AG04450 (cell line): Measurements from ENCODE around the gene RABGGTA. TPM values are rescaled to one million over a fixed set of nuclear protein-coding genes. Genes with fewer than 3 reads are reported as not detected.

Experiments used
- CTCF ChIA-PET: fragments of 300-600, 350-600 bp; formaldehyde crosslinking; extraction: SDS; loops from one replicate; lab custom pipeline; 2022; ENCODE audit warnings: antibody characterized with exemption, inconsistent platforms; lab: Charles Lee
- POLR2A ChIA-PET: fragments of 350-600 bp; formaldehyde crosslinking; extraction: SDS; loops from one replicate; lab custom pipeline; 2021; ENCODE audit warnings: antibody characterized with exemption, inconsistent platforms; lab: Yijun Ruan, JAX
- DNase-seq: peaks from one replicate; pipeline ENCODE4 v3.0.0-alpha.2; 2011; ENCODE audit warnings: low read depth, low spot score
- H3K27ac ChIP-seq: one replicate; pipeline ENCODE4 v1.5.1; 2012; ENCODE audit warnings: low read depth, low read length, control low read depth
- H3K27me3 ChIP-seq: one replicate; pipeline ENCODE4 v1.6.0; 2012; ENCODE audit warnings: low read length; ENCODE audit not compliant: control insufficient read depth, insufficient read depth
- H3K4me3 ChIP-seq: 2 replicates; pipeline ENCODE4 v1.5.1; 2011; ENCODE audit warnings: mild to moderate bottlenecking, low read depth, low read length, control low read depth
- H3K9me3 ChIP-seq: 2 replicates; pipeline ENCODE4 v1.5.1; 2012; ENCODE audit warnings: low read length; ENCODE audit not compliant: control insufficient read depth, insufficient read depth
- polyA plus RNA-seq: library from polyadenylated mRNA; depleted of rRNA; stranded (reverse); fragments of >200 nt; gene quantifications from 2 replicates; pipeline ENCODE4 v1.2.3, GENCODE V29; 2011
- TF ChIP-seq, protein P1 (sequence below): IDR thresholded peaks from 2 replicates; pipeline ENCODE4 v1.5.1; 2011; ENCODE audit warnings: low read depth, low read length, control low read depth, inconsistent platforms

RABGGTA gene
- polyA plus RNA-seq, 1 experiment = 17.9 TPM

DNA sequence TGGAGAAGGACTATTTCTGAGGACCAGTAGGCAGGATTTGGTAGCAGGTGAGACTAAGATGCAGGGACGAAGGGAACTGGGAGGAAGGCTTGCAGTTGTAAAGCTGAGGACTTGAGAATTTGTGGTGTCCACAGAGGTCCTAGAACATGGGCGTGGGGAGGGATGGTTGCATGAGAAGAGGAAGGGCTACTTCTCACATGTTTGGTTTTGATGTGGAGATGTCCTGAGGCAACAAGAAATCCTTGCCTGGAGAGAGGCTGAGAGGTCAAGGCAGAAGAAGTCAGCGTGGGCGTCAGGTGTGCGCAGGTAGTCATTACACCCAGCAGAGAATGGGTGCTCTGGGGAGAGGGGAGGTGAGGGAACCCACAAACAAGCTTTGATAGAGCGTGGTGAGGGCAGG is 5.7 kb upstream of the RABGGTA start:
- no peak overlapping the region for H3K4me3 ChIP-seq
- no peak for DNase-seq
- TF ChIP-seq, protein P1, sequence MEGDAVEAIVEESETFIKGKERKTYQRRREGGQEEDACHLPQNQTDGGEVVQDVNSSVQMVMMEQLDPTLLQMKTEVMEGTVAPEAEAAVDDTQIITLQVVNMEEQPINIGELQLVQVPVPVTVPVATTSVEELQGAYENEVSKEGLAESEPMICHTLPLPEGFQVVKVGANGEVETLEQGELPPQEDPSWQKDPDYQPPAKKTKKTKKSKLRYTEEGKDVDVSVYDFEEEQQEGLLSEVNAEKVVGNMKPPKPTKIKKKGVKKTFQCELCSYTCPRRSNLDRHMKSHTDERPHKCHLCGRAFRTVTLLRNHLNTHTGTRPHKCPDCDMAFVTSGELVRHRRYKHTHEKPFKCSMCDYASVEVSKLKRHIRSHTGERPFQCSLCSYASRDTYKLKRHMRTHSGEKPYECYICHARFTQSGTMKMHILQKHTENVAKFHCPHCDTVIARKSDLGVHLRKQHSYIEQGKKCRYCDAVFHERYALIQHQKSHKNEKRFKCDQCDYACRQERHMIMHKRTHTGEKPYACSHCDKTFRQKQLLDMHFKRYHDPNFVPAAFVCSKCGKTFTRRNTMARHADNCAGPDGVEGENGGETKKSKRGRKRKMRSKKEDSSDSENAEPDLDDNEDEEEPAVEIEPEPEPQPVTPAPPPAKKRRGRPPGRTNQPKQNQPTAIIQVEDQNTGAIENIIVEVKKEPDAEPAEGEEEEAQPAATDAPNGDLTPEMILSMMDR = no peak
- H3K27ac ChIP-seq = no peak overlapping the region
- no peaks in the 10 kb centered on the region for H3K9me3 ChIP-seq
- CTCF ChIA-PET = no interaction called here
- POLR2A ChIA-PET = no interaction called here
- no peaks in the 10 kb centered on the region for H3K27me3 ChIP-seq

DNA sequence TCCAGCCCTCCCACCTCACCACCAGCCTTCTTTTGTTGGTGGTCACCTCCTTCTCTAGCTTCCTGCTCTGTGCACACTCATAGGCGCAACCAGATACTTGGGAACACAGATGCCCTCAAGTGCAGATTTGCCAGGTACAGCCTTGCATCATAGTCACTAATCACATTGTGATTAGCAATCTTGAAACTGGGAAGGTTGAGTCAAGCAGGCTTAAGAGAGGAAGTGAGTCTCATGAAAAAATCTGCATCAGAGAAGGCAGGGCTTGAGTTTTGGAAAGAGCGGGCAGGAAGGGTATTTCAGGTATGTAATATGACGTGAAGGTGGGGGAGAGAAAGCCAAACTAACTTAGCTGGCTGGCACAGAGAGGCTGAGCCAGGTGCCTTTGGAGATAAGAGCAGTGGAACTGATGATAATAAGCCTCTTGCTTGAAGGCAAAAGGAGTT is 2.7 kb upstream of the RABGGTA start:
- no peak overlapping the region for H3K4me3 ChIP-seq
- POLR2A ChIA-PET = no interaction called here
- H3K27me3 ChIP-seq = no peaks in the 10 kb centered on the region
- H3K9me3 ChIP-seq = no peaks in the 10 kb centered on the region
- DNase-seq = no peak
- CTCF ChIA-PET = interaction anchor here (1.7 kb wide), 1 partner anchor 34 kb away, joined by 8 read pairs; the partner anchor contains the start of gene CIDEB
- TF ChIP-seq, protein P1 = no peak
- no peak overlapping the region for H3K27ac ChIP-seq

DNA sequence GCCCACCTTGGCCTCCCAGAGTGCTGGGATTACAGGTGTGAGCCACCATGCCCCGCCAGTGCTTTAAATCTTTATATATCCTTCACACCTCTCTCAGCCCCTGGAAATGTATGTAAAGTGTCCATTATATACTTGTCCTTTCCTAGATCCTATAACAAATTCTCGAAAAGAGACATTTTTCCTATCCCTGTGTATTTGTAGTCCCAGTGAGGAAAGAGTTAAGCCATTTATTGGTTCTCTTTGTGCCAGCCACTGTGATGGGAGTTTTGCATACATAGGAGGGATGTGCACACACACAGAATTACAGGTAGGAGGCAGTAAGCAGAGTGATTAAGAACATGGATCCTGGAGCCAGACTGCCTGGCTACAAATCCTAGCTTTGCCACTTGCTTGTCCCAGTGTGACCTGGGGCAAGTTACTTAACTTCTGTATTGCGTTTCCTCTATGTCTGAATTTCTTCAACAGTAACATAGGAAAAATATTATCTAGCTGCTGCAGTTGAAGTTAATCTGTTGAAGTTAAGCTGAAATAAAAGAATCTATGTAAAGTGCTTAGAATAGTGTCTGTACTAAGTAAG is 2.1 kb upstream of the RABGGTA start:
- Histone ChIP-seq H3K27me3 (no peaks in the 10 kb centered on the region), H3K27ac (no peak overlapping the region), H3K9me3 (no peaks in the 10 kb centered on the region), H3K4me3 (no peak overlapping the region)
- TF ChIP-seq, protein P1 = 0 out of 2 replicates have a peak, but pooled peaks have one; percentile 11
- POLR2A ChIA-PET = no interaction called here
- CTCF ChIA-PET = interaction anchor here (1.7 kb wide), 1 partner anchor 34 kb away, joined by 8 read pairs; the partner anchor contains the start of gene CIDEB
- no peak for DNase-seq

DNA sequence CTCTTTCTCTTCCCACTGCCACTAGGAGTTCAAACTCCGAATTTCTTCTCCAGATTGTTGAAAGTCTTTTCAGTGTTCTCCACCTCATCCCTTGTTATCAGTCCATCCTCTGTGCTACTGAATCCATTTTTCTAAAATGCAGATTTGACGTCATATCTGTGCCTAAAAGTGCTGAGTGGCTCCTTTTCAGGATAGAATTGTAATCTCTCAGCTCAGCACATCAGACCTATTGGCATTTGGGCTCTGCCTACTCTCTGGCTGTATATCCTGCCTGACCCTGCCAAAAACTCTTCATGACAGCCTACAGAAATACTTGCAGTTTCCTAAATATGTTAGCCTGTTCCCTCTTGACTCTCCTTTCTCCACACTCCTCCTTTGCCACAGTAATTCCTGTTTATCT is 1.1 kb upstream of the RABGGTA start:
- CTCF ChIA-PET = interaction anchor here (0.6 to 3.0 kb wide), 6 partner anchors 15 to 159 kb away, joined by 3 to 19 read pairs (median 8); partner anchors contain the start of gene TINF2
- DNase-seq = no peak
- H3K9me3 ChIP-seq = no peaks in the 10 kb centered on the region
- H3K27ac ChIP-seq = no peak overlapping the region
- TF ChIP-seq, protein P1 = no peak
- no peaks in the 10 kb centered on the region for H3K27me3 ChIP-seq
- POLR2A ChIA-PET = interaction anchor here (1.0 kb wide), 1 partner anchor 77 kb away, joined by 3 read pairs; the partner anchor contains the start of gene TM9SF1
- H3K4me3 ChIP-seq = no peak overlapping the region

DNA sequence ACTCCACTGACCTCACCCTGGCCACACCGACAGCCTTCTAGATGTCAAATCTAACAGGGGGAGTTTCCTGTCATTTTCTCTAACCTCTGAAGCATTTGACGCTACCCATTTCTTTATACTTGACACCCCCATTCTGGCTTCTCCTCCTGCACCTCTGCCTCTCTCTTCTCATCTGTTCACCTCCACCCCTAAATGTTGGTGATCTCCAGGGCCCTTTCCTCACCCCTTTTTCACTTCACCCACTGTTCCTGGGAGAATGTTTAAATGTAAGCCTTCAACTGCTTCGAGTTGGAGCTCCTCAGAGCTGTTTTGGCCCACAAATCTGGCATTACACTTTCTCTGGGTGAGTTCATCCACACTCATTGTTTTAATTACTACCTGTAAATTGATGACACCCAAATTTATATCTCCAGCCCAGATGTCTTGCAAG is 452 bp upstream of the RABGGTA start:
- Histone ChIP-seq H3K27me3 (no peaks in the 10 kb centered on the region), H3K4me3 (peak overlapping the region; percentile 88), H3K27ac (no peak overlapping the region), H3K9me3 (no peaks in the 10 kb centered on the region)
- DNase-seq = no peak
- TF ChIP-seq, protein P1 = no peak
- CTCF ChIA-PET = interaction anchor here (0.6 to 3.0 kb wide), 10 partner anchors 9 to 164 kb away, joined by 3 to 19 read pairs (median 4); partner anchors contain the start of genes CIDEB and TINF2
- POLR2A ChIA-PET = interaction anchor here (0.5 to 3.6 kb wide), 11 partner anchors 12 to 1269 kb away, joined by 3 to 50 read pairs (median 4); partner anchors contain the start of genes CHMP4A, CIDEB, DHRS1 and MDP1
